Tibial artery (tissue), 4 donors: ENCODE measurements around the gene DDI1.

ENCODE experiments used
- DNase-seq, 2 donors: peaks; one replicate each; pipeline ENCODE4 v3.0.0-alpha.2; 2019
- H3K27ac ChIP-seq, 2 donors: fragments of 200-600 bp; sonication (generic) in 1 of 2; 1 replicate in 1 of 2; 2 replicates in 1 of 2; pipeline ENCODE4 v1.5.1; 2018 to 2019; ENCODE audit warnings: mild to moderate bottlenecking in 1 of 2
- H3K27me3 ChIP-seq, 2 donors: fragments of 200-600 bp; sonication (generic) in 1 of 2; one replicate each; pipeline versions ENCODE4 v1.5.1 to v1.6.0; 2016 to 2019
- H3K36me3 ChIP-seq, 3 donors: fragments of 200-600 bp; sonication (generic) in 2 of 3; one replicate each; pipeline ENCODE4 v1.5.1; 2016 to 2019; ENCODE audit warnings: mild to moderate bottlenecking in 2 of 3
- H3K4me1 ChIP-seq, 4 donors: fragments of 200-600 bp; sonication (generic) in 2 of 4; 1 replicate in 3 of 4; 2 replicates in 1 of 4; pipeline ENCODE4 v1.5.1; 2016 to 2019
- H3K4me3 ChIP-seq, 2 donors: fragments of 200-600 bp; sonication (generic) in 1 of 2; 1 replicate in 1 of 2; 2 replicates in 1 of 2; pipeline ENCODE4 v1.5.1; 2018 to 2019; ENCODE audit warnings: mild to moderate bottlenecking in 2 of 2
- H3K9me3 ChIP-seq, 3 donors: fragments of 200-600 bp; sonication (generic) in 1 of 3; one replicate each; pipeline ENCODE4 v1.5.1; 2016 to 2019
- intact Hi-C: fragments of 100-400 bp; cut with DNase I; formaldehyde crosslinking; loops from one replicate; pipeline ENCODE4 v1.15.0; 2023; ENCODE audit warnings: low total_unique reads
- TF ChIP-seq, protein P1 (sequence below), 2 experiments: fragments of 200-600 bp in 1 of 2; fragments of 450-650 bp in 1 of 2; IDR thresholded peaks; one replicate each; pipeline ENCODE4 v1.5.1; 2017 to 2019; ENCODE audit warnings: antibody characterized with exemption in 2 of 2, mild to moderate bottlenecking in 1 of 2, moderate library complexity in 1 of 2

The DDI1 gene

DNA sequence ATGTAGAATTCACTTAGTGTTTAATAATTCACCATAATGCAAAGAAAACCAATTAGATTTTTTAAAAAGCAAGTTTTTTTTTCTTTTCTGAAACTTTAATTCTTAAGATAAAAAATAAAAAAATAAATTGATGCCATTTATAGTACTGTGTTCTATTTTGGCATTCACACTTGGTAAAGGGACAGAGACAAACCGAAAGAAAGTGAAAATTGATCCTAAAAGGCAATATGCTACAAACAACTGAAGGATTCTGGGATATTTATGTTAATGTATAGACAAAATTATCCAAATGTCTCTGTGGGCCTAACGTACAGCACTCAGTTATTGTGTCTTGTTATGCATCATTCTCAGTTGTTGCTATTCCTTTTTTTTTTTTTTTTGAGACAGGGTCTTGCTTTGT is 41.9 kb upstream of the DDI1 start:
- intact Hi-C loops = no loop called here
- no peak overlapping the region for H3K4me3 ChIP-seq
- no peaks in the 10 kb centered on the region for H3K9me3 ChIP-seq
- no peaks in the 10 kb centered on the region for H3K4me1 ChIP-seq
- DNase-seq = no peak
- H3K36me3 ChIP-seq = no peaks in the 10 kb centered on the region
- TF ChIP-seq, protein P1, sequence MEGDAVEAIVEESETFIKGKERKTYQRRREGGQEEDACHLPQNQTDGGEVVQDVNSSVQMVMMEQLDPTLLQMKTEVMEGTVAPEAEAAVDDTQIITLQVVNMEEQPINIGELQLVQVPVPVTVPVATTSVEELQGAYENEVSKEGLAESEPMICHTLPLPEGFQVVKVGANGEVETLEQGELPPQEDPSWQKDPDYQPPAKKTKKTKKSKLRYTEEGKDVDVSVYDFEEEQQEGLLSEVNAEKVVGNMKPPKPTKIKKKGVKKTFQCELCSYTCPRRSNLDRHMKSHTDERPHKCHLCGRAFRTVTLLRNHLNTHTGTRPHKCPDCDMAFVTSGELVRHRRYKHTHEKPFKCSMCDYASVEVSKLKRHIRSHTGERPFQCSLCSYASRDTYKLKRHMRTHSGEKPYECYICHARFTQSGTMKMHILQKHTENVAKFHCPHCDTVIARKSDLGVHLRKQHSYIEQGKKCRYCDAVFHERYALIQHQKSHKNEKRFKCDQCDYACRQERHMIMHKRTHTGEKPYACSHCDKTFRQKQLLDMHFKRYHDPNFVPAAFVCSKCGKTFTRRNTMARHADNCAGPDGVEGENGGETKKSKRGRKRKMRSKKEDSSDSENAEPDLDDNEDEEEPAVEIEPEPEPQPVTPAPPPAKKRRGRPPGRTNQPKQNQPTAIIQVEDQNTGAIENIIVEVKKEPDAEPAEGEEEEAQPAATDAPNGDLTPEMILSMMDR (IDR thresholded peaks at IDR 0.05) = no peak
- H3K27ac ChIP-seq = no peak overlapping the region
- no peaks in the 10 kb centered on the region for H3K27me3 ChIP-seq

DNA sequence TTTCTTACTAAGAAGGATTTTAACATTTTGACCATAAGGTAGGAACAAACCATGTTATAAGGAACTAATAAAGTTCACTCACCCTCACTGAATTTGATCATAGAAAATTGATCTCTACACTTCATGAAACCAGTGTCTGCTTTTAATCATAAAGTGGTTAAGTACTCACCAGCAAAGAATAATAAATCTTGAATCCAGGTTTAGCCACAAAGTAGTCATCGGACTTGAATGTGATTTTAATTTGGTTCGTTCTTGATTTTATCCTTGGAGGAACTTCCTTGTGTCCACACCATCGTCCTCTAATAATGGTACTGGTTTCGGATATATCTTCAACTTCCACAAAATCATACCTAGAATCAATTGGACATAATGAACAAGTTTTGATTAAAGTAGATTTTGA is 40.5 kb upstream of the DDI1 start:
- no peak for DNase-seq
- Histone ChIP-seq H3K36me3 (no peaks in the 10 kb centered on the region), H3K27me3 (no peaks in the 10 kb centered on the region), H3K9me3 (no peaks in the 10 kb centered on the region), H3K4me3 (no peak overlapping the region), H3K27ac (no peak overlapping the region), H3K4me1 (no peaks in the 10 kb centered on the region)
- intact Hi-C loops = no loop called here
- TF ChIP-seq, protein P1 (IDR thresholded peaks at IDR 0.05) = no peak

DNA sequence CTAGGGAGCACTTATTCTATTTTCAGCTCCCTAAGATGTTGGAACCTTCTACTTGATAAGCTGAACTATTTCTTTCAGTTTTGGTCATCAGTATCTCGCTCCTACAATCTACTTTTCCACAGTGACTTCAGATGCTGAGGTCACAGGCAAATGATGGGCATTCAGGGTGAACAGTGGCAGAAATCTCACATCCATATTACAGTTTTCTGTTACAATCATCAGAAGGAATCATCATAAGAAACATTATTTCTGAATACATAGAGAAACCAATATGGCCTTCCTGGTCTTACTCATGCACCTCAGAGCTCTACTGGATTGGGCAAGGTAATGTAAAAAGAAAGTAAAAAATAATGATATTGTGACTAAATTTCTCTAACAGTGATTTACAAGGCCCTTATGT is 39.4 kb upstream of the DDI1 start:
- H3K9me3 ChIP-seq = no peaks in the 10 kb centered on the region
- intact Hi-C loops = no loop called here
- H3K4me1 ChIP-seq = no peaks in the 10 kb centered on the region
- no peak overlapping the region for H3K27ac ChIP-seq
- no peak overlapping the region for H3K4me3 ChIP-seq
- DNase-seq = no peak
- TF ChIP-seq, protein P1 (IDR thresholded peaks at IDR 0.05) = no peak
- H3K36me3 ChIP-seq = no peaks in the 10 kb centered on the region
- no peaks in the 10 kb centered on the region for H3K27me3 ChIP-seq

DNA sequence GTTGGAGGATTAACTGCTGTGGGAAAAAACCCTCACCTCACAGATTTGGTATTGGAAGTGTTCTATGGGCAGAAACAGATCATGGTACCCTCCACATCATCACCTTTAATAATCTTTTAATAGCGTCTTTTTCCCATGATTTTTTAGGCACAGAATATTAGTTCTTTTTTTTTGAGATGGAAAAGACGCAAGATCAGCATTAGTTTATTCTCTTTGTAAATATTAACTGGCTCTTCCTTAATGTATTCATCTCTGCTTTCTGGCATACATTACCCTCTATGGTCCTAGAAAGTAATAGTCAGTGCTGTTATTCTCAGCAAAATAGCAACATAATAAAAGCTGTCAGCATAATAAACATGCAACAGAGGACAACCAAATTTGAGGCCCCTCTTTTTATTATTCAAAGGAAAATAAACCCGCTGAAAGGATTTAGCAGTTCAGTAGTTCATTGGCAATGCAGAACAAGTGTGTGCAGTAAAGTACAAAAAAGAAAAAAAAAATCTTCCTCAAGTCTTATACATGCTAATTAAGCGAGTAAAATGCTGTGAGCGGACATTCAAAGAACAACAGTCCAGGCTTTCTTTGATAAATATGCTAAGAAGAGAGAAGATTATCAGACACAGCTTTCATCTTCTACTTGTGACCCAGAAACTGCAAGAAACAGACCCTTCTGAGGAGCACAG is 37.5 kb upstream of the DDI1 start:
- H3K36me3 ChIP-seq = no peaks in the 10 kb centered on the region
- no peak overlapping the region for H3K4me3 ChIP-seq
- no peaks in the 10 kb centered on the region for H3K9me3 ChIP-seq
- H3K4me1 ChIP-seq = no peaks in the 10 kb centered on the region
- TF ChIP-seq, protein P1 (IDR thresholded peaks at IDR 0.05) = no peak
- DNase-seq = no peak
- intact Hi-C loops = no loop called here
- no peaks in the 10 kb centered on the region for H3K27me3 ChIP-seq
- H3K27ac ChIP-seq = no peak overlapping the region

DNA sequence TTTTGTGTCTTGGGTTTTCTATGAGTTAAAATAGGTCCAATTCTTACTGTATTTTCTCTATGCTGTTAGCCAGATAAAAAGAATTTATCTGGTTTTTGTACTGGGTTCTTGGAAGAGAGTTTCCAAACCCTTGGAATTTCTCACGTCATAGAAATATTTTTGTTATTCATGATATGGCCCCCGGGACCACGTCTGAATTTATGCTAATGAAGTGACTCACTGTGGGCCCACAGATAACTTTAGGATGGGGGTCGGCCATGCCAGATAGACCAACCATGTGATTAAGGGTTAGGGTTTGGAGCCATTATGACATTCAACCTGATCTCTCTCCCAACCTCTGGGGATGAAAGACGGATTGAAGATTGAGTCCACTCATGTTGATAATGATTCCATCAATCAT is 35.6 kb upstream of the DDI1 start:
- intact Hi-C loops = no loop called here
- DNase-seq = no peak
- no peaks in the 10 kb centered on the region for H3K36me3 ChIP-seq
- no peak overlapping the region for H3K27ac ChIP-seq
- no peaks in the 10 kb centered on the region for H3K27me3 ChIP-seq
- no peaks in the 10 kb centered on the region for H3K9me3 ChIP-seq
- no peaks in the 10 kb centered on the region for H3K4me1 ChIP-seq
- TF ChIP-seq, protein P1 (IDR thresholded peaks at IDR 0.05) = no peak
- no peak overlapping the region for H3K4me3 ChIP-seq
